Aortic smooth muscle cell (primary cell): ENCODE measurements around the gene OCRL. TPM values are rescaled to one million over a fixed set of nuclear protein-coding genes. Genes with fewer than 3 reads are reported as not detected.

Experiments
- total RNA-seq: library from RNA; depleted of rRNA; stranded (reverse); fragments of >200 nt; gene quantifications from 2 replicates; pipeline ENCODE4 v1.2.3, GENCODE V29; 2014

Gene OCRL
- 19.6 and 21.1 TPM in 2 replicates for total RNA-seq

DNA sequence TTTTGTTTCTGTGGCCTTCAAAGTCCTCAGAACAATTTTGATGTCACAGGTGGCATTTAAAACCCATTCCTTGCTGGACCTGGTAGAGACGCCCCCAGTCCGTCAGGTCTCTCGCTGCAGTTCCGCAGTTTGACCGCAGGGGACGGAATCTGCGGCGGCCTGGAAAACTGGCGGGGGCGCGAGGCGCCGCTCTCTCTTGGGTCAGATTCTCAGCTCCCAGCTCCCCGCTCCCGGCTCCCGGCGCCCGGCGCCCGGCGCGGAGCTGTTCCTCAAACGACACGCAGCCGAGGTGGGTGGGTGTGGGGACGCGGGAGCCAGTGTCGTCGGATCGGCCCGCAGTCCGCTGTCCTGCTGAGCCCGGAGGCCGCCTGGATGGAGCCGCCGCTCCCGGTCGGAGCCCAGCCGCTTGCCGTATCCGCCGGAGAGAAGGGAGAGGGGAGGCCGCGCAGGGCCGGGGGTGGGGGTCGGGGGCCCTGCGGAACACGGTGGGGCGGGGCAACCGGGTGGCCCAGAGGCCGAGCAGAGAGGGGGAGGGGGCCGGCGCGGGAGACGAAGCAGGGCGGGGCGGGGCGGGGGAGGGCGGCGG lies at the start of gene OCRL:
OCRL (plus strand) TSS at position 192 of the 586 bp plus-strand sequence; CDS start at position 373, 181 bp downstream.

GRCh38 chrX:129523079-129523911 lies 16.8 kb upstream of the OCRL start, which contains the start of gene SMARCA1:
SMARCA1 (minus strand) TSS chrX:129523490; CDS start chrX:129523370, 120 bp downstream.

Other genes starting within 250 kb of the OCRL start
- gene SMARCA1, start 16.8 kb upstream of the OCRL start, total RNA-seq, result 59.8 and 78.5 TPM in 2 replicates
- gene APLN, start 114.7 kb downstream of the OCRL start, total RNA-seq, result 3.1 and 9.2 TPM in 2 replicates
- not detected in 2 replicates for gene XPNPEP2, start 198.7 kb downstream of the OCRL start, total RNA-seq
- not detected in 2 replicates for gene SASH3, start 239.7 kb downstream of the OCRL start, total RNA-seq